Activated CD4-positive, alpha-beta T cell treated with anti-CD3 and anti-CD28 coated beads, Interleukin-2, amount 10 ng/mL, durations not matched to agents 7 days and 5 days (primary cell): ENCODE measurements around the gene STXBP6. TPM values are rescaled to one million over a fixed set of nuclear protein-coding genes. Genes with fewer than 3 reads are reported as not detected.

Experiments used
- CTCF ChIA-PET: fragments of 350-600 bp; sonication (Branson Sonifier 250); formaldehyde crosslinking; loops from one replicate; lab custom pipeline; 2021; ENCODE audit warnings: antibody characterized with exemption; lab: Charles Lee
- POLR2A ChIA-PET: fragments of 350-600 bp; sonication (Branson Sonifier 250); formaldehyde crosslinking; loops from one replicate; lab custom pipeline; 2021; ENCODE audit warnings: antibody characterized with exemption; lab: Charles Lee
- DNase-seq: peaks from one replicate; pipeline ENCODE4 v3.0.0-alpha.2; 2020
- H3K27ac Mint-ChIP-seq: one replicate; pipeline ENCODE4 v1.8.0; 2021; ENCODE audit warnings: mild to moderate bottlenecking, moderate library complexity, mixed read lengths
- H3K27me3 Mint-ChIP-seq: one replicate; pipeline ENCODE4 v1.8.0; 2021; ENCODE audit warnings: mixed read lengths
- H3K36me3 Mint-ChIP-seq: one replicate; pipeline ENCODE4 v1.8.0; 2021; ENCODE audit warnings: low read depth, mixed read lengths
- H3K4me1 Mint-ChIP-seq: one replicate; pipeline ENCODE4 v1.8.0; 2021; ENCODE audit warnings: mixed read lengths
- H3K4me3 Mint-ChIP-seq: one replicate; pipeline ENCODE4 v1.8.0; 2021; ENCODE audit warnings: mild to moderate bottlenecking, moderate library complexity, mixed read lengths
- H3K9me3 Mint-ChIP-seq: one replicate; pipeline ENCODE4 v1.8.0; 2021; ENCODE audit warnings: mixed read lengths
- total RNA-seq, 2 experiments: library from RNA; stranded (reverse); gene quantifications; one replicate each; pipeline ENCODE4 v1.2.3, GENCODE V29; 2021

The STXBP6 gene
- total RNA-seq, 2 experiments from 2014 or later: not detected

DNA sequence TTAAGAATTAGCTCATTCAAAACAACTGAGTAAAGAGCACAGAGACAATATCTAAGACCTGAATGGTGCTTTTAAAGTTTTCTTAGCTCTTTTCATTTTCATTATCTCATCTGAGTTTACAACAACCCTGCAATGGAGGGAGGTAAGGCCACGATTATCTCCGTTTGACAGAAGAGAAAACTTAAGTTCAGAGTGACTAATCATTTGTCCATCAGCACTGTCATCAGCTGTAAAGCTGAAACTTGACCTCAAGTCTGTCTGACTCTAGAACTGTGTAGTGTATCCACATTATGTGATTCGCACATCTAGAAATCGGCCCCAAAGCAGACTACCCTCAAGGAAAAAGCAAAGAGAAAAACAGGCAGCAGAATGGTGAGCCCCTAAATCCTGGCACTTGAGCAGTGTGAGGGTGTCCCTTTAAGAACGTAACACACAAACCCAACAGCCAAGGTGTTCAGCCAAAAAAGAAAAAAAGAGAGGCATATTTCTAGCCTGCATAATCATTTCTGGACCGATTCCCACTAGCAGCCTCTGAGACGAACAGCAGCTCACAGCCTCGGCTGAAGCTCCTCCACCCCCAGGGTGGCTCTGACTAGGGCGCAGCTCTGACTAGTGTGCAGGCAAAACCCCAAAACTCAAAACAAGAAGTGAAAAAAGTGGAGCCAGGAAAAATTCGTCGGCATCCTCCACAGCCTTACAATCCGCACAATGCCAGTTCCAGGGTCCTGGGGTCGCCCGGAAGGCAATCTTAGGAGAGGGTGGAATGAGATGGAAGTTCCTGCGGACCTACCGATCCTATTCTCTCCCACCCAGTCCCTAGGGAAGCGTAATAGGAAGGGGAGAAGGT lies 1.6 kb downstream of the STXBP6 start:
- Mint-ChIP-seq H3K4me1 (peaks cover 11% of the 10 kb centered on the region), H3K9me3 (no peaks in the 10 kb centered on the region), H3K27me3 (peaks cover 63% of the 10 kb centered on the region), H3K36me3 (peaks cover 2% of the 10 kb centered on the region), H3K27ac (no peak overlapping the region), H3K4me3 (no peak overlapping the region)
- DNase-seq: no peak
- ChIA-PET CTCF (no interaction called here), POLR2A (no interaction called here)

- DNase-seq: no peak
- H3K27ac Mint-ChIP-seq: no peak overlapping the region
- POLR2A ChIA-PET: no interaction called here
- CTCF ChIA-PET: no interaction called here
- H3K9me3 Mint-ChIP-seq: no peaks in the 10 kb centered on the region
- peaks cover 11% of the 10 kb centered on the region for H3K4me1 Mint-ChIP-seq
- H3K36me3 Mint-ChIP-seq: peaks cover 2% of the 10 kb centered on the region
- H3K4me3 Mint-ChIP-seq: no peak overlapping the region
- peaks cover 49% of the 10 kb centered on the region for H3K27me3 Mint-ChIP-seq
These were observed 3.5 kb downstream of the STXBP6 start for GRCh38 chr14:25046301-25046943.

DNA sequence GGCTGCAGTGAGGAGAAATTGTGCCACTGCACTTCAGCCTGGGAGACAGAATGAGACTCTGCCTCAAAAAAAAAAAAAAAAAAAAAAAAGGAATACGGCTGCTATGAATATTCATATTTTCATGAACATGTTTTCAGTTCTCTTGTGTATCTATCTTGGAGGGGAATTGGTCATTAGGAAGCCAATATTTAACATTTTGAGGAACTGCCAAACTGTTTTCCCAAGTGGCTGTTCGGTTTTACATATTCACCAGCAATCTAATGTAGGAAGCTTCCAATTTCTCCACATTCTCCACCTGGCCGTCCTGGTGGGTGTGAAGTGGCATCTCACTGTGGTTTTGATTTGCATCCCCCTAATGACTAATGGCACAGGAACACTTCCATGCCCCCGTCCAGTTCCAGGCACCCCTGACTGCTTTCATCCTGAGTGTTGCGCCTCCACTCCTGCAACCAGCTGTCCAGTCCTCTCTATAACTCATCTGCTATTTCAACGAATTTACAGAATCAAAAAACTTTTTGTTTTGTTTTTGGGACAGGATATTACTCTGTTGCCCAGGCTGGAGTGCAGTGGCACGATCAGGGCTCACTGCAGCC lies 5.7 kb downstream of the STXBP6 start:
- Mint-ChIP-seq H3K4me1 (peaks cover 4% of the 10 kb centered on the region), H3K4me3 (no peak overlapping the region), H3K27ac (no peak overlapping the region), H3K36me3 (peaks cover 2% of the 10 kb centered on the region), H3K9me3 (no peaks in the 10 kb centered on the region), H3K27me3 (peaks cover 34% of the 10 kb centered on the region)
- DNase-seq: no peak
- POLR2A ChIA-PET: no interaction called here
- CTCF ChIA-PET: no interaction called here

GRCh38 chr14:25042362-25043299 lies 7.3 kb downstream of the STXBP6 start:
- no peaks in the 10 kb centered on the region for H3K4me1 Mint-ChIP-seq
- no peaks in the 10 kb centered on the region for H3K36me3 Mint-ChIP-seq
- CTCF ChIA-PET: no interaction called here
- no peak overlapping the region for H3K27ac Mint-ChIP-seq
- POLR2A ChIA-PET: no interaction called here
- DNase-seq: no peak
- H3K9me3 Mint-ChIP-seq: no peaks in the 10 kb centered on the region
- H3K4me3 Mint-ChIP-seq: no peak overlapping the region
- peaks cover 23% of the 10 kb centered on the region for H3K27me3 Mint-ChIP-seq

- Mint-ChIP-seq H3K9me3 (no peaks in the 10 kb centered on the region), H3K27ac (no peak overlapping the region), H3K4me3 (no peak overlapping the region), H3K4me1 (no peaks in the 10 kb centered on the region), H3K36me3 (no peaks in the 10 kb centered on the region), H3K27me3 (peaks cover 18% of the 10 kb centered on the region)
- POLR2A ChIA-PET: no interaction called here
- CTCF ChIA-PET: no interaction called here
- DNase-seq: no peak
These were observed 8.0 kb downstream of the STXBP6 start for GRCh38 chr14:25041898-25042297.

GRCh38 chr14:25041484-25041883 lies 8.5 kb downstream of the STXBP6 start:
- Mint-ChIP-seq H3K27ac (no peak overlapping the region), H3K4me3 (no peak overlapping the region), H3K36me3 (no peaks in the 10 kb centered on the region), H3K4me1 (no peaks in the 10 kb centered on the region), H3K27me3 (peaks cover 14% of the 10 kb centered on the region), H3K9me3 (no peaks in the 10 kb centered on the region)
- ChIA-PET CTCF (no interaction called here), POLR2A (no interaction called here)
- DNase-seq: no peak

- Mint-ChIP-seq H3K27me3 (peaks cover 11% of the 10 kb centered on the region), H3K4me1 (no peaks in the 10 kb centered on the region), H3K27ac (no peak overlapping the region), H3K36me3 (no peaks in the 10 kb centered on the region), H3K4me3 (no peak overlapping the region), H3K9me3 (no peaks in the 10 kb centered on the region)
- no peak for DNase-seq
- POLR2A ChIA-PET: no interaction called here
- CTCF ChIA-PET: no interaction called here
These were observed 10.0 kb downstream of the STXBP6 start for GRCh38 chr14:25039933-25040332.

GRCh38 chr14:25038044-25038668 lies 11.8 kb downstream of the STXBP6 start:
- H3K4me1 Mint-ChIP-seq: no peaks in the 10 kb centered on the region
- H3K27me3 Mint-ChIP-seq: peaks cover 4% of the 10 kb centered on the region
- no peak overlapping the region for H3K4me3 Mint-ChIP-seq
- POLR2A ChIA-PET: no interaction called here
- no peak for DNase-seq
- H3K27ac Mint-ChIP-seq: no peak overlapping the region
- H3K36me3 Mint-ChIP-seq: no peaks in the 10 kb centered on the region
- H3K9me3 Mint-ChIP-seq: no peaks in the 10 kb centered on the region
- CTCF ChIA-PET: no interaction called here

GRCh38 chr14:25037032-25037431 lies 12.9 kb downstream of the STXBP6 start:
- ChIA-PET POLR2A (no interaction called here), CTCF (interaction anchor here (0.6 kb wide), 1 partner anchor 1860 kb away, joined by 3 read pairs; no protein-coding TSS in a partner anchor)
- no peak overlapping the region for H3K27ac Mint-ChIP-seq
- H3K27me3 Mint-ChIP-seq: peaks cover 4% of the 10 kb centered on the region
- DNase-seq: no peak
- H3K4me1 Mint-ChIP-seq: no peaks in the 10 kb centered on the region
- no peaks in the 10 kb centered on the region for H3K36me3 Mint-ChIP-seq
- no peak overlapping the region for H3K4me3 Mint-ChIP-seq
- H3K9me3 Mint-ChIP-seq: no peaks in the 10 kb centered on the region

DNA sequence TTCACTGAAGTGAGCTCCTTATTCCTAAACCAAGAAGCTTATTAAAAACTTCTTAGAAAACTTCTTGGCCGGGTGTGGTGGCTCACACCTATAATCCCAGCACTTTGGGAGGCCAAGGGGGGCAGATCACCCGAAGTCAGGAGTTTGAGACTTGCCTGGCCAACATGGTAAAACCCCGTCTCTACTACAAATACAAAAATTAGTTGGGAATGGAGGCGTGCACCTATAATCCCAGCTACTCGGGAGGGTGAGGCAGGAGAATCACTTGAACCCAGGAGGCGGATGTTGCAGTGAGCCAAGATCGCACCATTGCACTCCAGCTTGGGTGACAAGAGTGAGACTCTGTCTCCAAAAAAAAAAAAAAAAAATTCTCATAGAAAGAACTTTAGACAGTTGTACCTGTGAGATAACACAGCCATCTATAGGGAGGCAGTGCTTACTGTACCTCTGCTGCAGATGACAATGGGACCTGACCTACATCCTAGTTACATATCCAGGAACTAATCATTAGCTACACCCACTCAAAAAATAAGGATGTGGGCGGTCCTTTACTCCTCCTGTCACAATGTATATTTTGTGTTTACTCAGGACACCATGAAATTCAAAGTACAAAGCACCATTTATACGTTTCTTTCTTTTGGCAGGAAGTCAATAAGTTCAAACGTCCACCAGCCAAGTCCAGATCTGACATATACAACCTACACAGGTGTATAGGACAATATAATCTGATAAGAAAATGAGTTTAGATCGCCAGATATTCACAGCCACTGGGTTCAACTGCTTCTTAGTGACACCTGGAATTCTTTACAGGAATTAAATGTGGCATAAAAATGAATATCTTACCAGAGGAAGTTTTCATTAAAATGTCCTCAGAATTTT lies 14.9 kb downstream of the STXBP6 start:
- POLR2A ChIA-PET: no interaction called here
- Mint-ChIP-seq H3K9me3 (no peaks in the 10 kb centered on the region), H3K36me3 (no peaks in the 10 kb centered on the region), H3K4me3 (no peak overlapping the region), H3K27ac (no peak overlapping the region), H3K27me3 (peaks cover 7% of the 10 kb centered on the region), H3K4me1 (no peaks in the 10 kb centered on the region)
- no peak for DNase-seq
- CTCF ChIA-PET: no interaction called here

DNA sequence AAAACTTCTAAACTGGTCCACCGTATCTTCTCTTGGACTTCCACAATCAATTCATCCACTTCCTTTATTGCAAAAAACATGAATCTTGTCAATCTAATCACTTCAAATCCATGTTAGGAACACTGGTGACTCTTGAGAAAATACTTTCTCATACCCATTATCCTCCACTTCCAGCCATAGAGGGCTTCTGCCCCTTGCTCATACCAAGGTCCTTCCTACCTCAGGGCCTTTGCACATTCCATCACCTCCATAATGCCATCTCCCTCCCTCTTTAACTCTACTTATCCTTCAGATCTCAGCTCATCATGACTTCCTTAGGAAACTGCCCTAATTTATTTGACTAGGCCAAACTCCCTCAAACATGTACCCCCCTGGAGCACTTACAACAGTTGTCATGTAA lies 16.6 kb downstream of the STXBP6 start:
- Mint-ChIP-seq H3K4me3 (no peak overlapping the region), H3K9me3 (no peaks in the 10 kb centered on the region), H3K36me3 (no peaks in the 10 kb centered on the region), H3K4me1 (no peaks in the 10 kb centered on the region), H3K27ac (no peak overlapping the region), H3K27me3 (peaks cover 12% of the 10 kb centered on the region)
- ChIA-PET POLR2A (no interaction called here), CTCF (no interaction called here)
- no peak for DNase-seq
